CD4-positive, alpha-beta memory T cell (primary cell): ENCODE data around the gene RALGAPA1. TPM values are rescaled to one million over a fixed set of nuclear protein-coding genes. Genes with fewer than 3 reads are reported as not detected.

Experiments used
- CTCF ChIA-PET: fragments of 350-600 bp; sonication (Branson Sonifier 250); formaldehyde crosslinking; loops from one replicate; lab custom pipeline; 2021; ENCODE audit warnings: inconsistent platforms; ENCODE audit not compliant: partially characterized antibody; lab: Charles Lee
- POLR2A ChIA-PET: fragments of 350-600 bp; sonication (Branson Sonifier 250); formaldehyde crosslinking; loops from one replicate; lab custom pipeline; 2021; ENCODE audit not compliant: partially characterized antibody; lab: Charles Lee
- DNase-seq, 5 donors: peaks; one replicate each; pipeline versions ENCODE4 v3.0.0 to v3.0.0-alpha.2; 2020 to 2022; ENCODE audit warnings: mixed read lengths in 1 of 5
- H3K27ac ChIP-seq: one replicate; pipeline ENCODE4 v1.7.0; 2013; ENCODE audit warnings: low read depth, low read length
- H3K27me3 ChIP-seq: 2 replicates; pipeline ENCODE4 v1.7.0; 2013; ENCODE audit warnings: mild to moderate bottlenecking, low read length, moderate library complexity; ENCODE audit not compliant: insufficient read depth
- H3K36me3 ChIP-seq: 2 replicates; pipeline ENCODE4 v1.7.0; 2013; ENCODE audit warnings: mild to moderate bottlenecking, low read length, moderate library complexity; ENCODE audit not compliant: insufficient read depth
- H3K4me1 ChIP-seq: 2 replicates; pipeline ENCODE4 v1.7.0; 2013; ENCODE audit warnings: mild to moderate bottlenecking, low read length, moderate library complexity; ENCODE audit not compliant: insufficient read depth
- H3K4me3 ChIP-seq, 2 donors: one replicate each; pipeline ENCODE4 v1.7.0; 2013; ENCODE audit warnings: low read length in 2 of 2, mild to moderate bottlenecking in 1 of 2
- H3K9me3 ChIP-seq, 2 donors: one replicate each; pipeline ENCODE4 v1.7.0; 2013; ENCODE audit warnings: low read length in 2 of 2, control low read depth in 1 of 2; ENCODE audit not compliant: control insufficient read depth in 1 of 2
- H3K27ac Mint-ChIP-seq, 7 donors: one replicate each; pipeline ENCODE4 v1.8.0; 2020 to 2021; ENCODE audit warnings: mixed read lengths in 7 of 7, mild to moderate bottlenecking in 6 of 7, inconsistent platforms in 3 of 7, moderate library complexity in 3 of 7
- H3K27me3 Mint-ChIP-seq, 2 donors: one replicate each; pipeline ENCODE4 v1.8.0; 2020 to 2021; ENCODE audit warnings: mixed read lengths in 2 of 2
- H3K36me3 Mint-ChIP-seq, 2 donors: one replicate each; pipeline ENCODE4 v1.8.0; 2020 to 2021; ENCODE audit warnings: mixed read lengths in 2 of 2, inconsistent platforms in 1 of 2, mild to moderate bottlenecking in 1 of 2
- H3K4me1 Mint-ChIP-seq, 4 donors: one replicate each; pipeline ENCODE4 v1.8.0; 2020 to 2021; ENCODE audit warnings: mixed read lengths in 4 of 4, mild to moderate bottlenecking in 1 of 4
- H3K4me3 Mint-ChIP-seq, 8 donors: one replicate each; pipeline ENCODE4 v1.8.0; 2020 to 2021; ENCODE audit warnings: mixed read lengths in 8 of 8, mild to moderate bottlenecking in 7 of 8, moderate library complexity in 6 of 8, inconsistent platforms in 3 of 8
- H3K9me3 Mint-ChIP-seq, 8 donors: one replicate each; pipeline ENCODE4 v1.8.0; 2020 to 2021; ENCODE audit warnings: mixed read lengths in 8 of 8, mild to moderate bottlenecking in 5 of 8, inconsistent platforms in 3 of 8, moderate library complexity in 1 of 8
- intact Hi-C: fragments of 100-400 bp; cut with micrococcal nuclease; formaldehyde crosslinking; loops from one replicate; pipeline ENCODE4 v1.15.1; 2023
- polyA plus RNA-seq, 2 donors: library from polyadenylated mRNA; unstranded; fragments of 300-500 nt; fragmentation: Illumina TruSeq; gene quantifications; one replicate each; pipeline ENCODE4 v1.2.3, GENCODE V29; 2021
- total RNA-seq, 2 experiments: library from RNA; stranded (reverse); gene quantifications; one replicate each; pipeline ENCODE4 v1.2.3, GENCODE V29; 2021

Gene RALGAPA1
- total and polyA plus RNA-seq, 4 experiments from 2014 or later = 15.1 to 66.0 (median 42.9) TPM

- Mint-ChIP-seq H3K4me1 (peaks cover 1 to 17% (median 11%) of the 10 kb centered on the region in 4 donors), H3K27ac (no peak overlapping the region), H3K4me3 (no peak overlapping the region), H3K36me3 (peaks cover 0 to 4% of the 10 kb centered on the region in 2 donors), H3K27me3 (peaks cover 37 to 40% of the 10 kb centered on the region in 2 donors), H3K9me3 (no peaks in the 10 kb centered on the region)
- intact Hi-C loops = no loop called here
- H3K36me3 ChIP-seq = no peaks in the 10 kb centered on the region
- peaks cover 21% of the 10 kb centered on the region for H3K27me3 ChIP-seq
- H3K27ac ChIP-seq = no peak overlapping the region
- ChIA-PET POLR2A (no interaction called here), CTCF (no interaction called here)
- H3K4me3 ChIP-seq = no peak overlapping the region
- peaks cover 20% of the 10 kb centered on the region for H3K4me1 ChIP-seq
- no peak for DNase-seq
- H3K9me3 ChIP-seq = no peaks in the 10 kb centered on the region
Measured at GRCh38 chr14:35531960-35532747, 276.9 kb downstream of the RALGAPA1 start.

GRCh38 chr14:35526962-35527361 is 282.1 kb downstream of the RALGAPA1 start:
- ChIA-PET CTCF (no interaction called here), POLR2A (no interaction called here)
- Histone ChIP-seq H3K36me3 (no peaks in the 10 kb centered on the region), H3K27me3 (peaks cover 11% of the 10 kb centered on the region), H3K4me3 (no peak overlapping the region), H3K27ac (no peak overlapping the region), H3K9me3 (no peaks in the 10 kb centered on the region), H3K4me1 (no peaks in the 10 kb centered on the region)
- no peak overlapping the region for H3K27ac Mint-ChIP-seq
- H3K4me1 Mint-ChIP-seq = no peaks in the 10 kb centered on the region
- H3K36me3 Mint-ChIP-seq = no peaks in the 10 kb centered on the region
- no peak for DNase-seq
- no peak overlapping the region for H3K4me3 Mint-ChIP-seq
- peaks cover 0 to 7% (median 0%) of the 10 kb centered on the region in 8 donors for H3K9me3 Mint-ChIP-seq
- intact Hi-C loops = no loop called here
- peaks cover 24 to 28% of the 10 kb centered on the region in 2 donors for H3K27me3 Mint-ChIP-seq

DNA sequence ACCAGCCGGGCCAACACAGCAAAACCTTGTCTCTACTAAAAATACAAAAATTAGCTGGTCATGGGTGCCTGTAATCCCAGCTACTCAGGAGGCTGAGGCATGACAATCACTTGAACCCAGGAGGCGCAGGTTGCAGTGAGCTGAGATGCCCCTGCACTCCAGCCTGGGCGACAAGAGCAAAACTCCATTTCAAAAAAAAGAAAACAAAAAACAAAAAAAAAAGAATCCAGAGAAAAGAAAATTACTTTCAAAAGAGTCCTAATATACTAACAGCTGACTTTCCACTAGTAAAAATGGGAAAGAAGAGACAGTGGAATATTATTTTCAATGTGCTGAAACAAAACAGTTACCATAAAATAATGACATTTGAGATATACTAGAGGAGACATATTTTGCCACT is 283.4 kb downstream of the RALGAPA1 start:
- Mint-ChIP-seq H3K27ac (no peak overlapping the region), H3K4me1 (no peaks in the 10 kb centered on the region), H3K27me3 (peaks cover 19 to 23% of the 10 kb centered on the region in 2 donors), H3K9me3 (peaks cover 0 to 7% (median 0%) of the 10 kb centered on the region in 8 donors), H3K36me3 (no peaks in the 10 kb centered on the region), H3K4me3 (no peak overlapping the region)
- H3K4me1 ChIP-seq = no peaks in the 10 kb centered on the region
- CTCF ChIA-PET = interaction anchor here (1.0 kb wide), 1 partner anchor 36 kb away, joined by 3 read pairs; no protein-coding TSS in a partner anchor
- H3K27me3 ChIP-seq = peaks cover under 1% of the 10 kb centered on the region
- H3K9me3 ChIP-seq = no peaks in the 10 kb centered on the region
- no peak for DNase-seq
- no peak overlapping the region for H3K4me3 ChIP-seq
- intact Hi-C loops = no loop called here
- POLR2A ChIA-PET = no interaction called here
- no peaks in the 10 kb centered on the region for H3K36me3 ChIP-seq
- H3K27ac ChIP-seq = no peak overlapping the region

GRCh38 chr14:35519986-35520385 is 289.1 kb downstream of the RALGAPA1 start:
- Histone ChIP-seq H3K4me1 (no peaks in the 10 kb centered on the region), H3K27me3 (no peaks in the 10 kb centered on the region), H3K9me3 (no peaks in the 10 kb centered on the region), H3K4me3 (no peak overlapping the region), H3K27ac (no peak overlapping the region), H3K36me3 (no peaks in the 10 kb centered on the region)
- Mint-ChIP-seq H3K36me3 (no peaks in the 10 kb centered on the region), H3K27ac (no peak overlapping the region), H3K27me3 (peaks cover 6 to 10% of the 10 kb centered on the region in 2 donors), H3K4me1 (no peaks in the 10 kb centered on the region), H3K4me3 (no peak overlapping the region), H3K9me3 (peaks cover 0 to 7% (median 0%) of the 10 kb centered on the region in 8 donors)
- DNase-seq = no peak
- intact Hi-C loops = no loop called here
- ChIA-PET POLR2A (no interaction called here), CTCF (no interaction called here)

GRCh38 chr14:35515916-35516315 is 293.2 kb downstream of the RALGAPA1 start:
- no peaks in the 10 kb centered on the region for H3K4me1 ChIP-seq
- no peak overlapping the region for H3K27ac ChIP-seq
- POLR2A ChIA-PET = no interaction called here
- Mint-ChIP-seq H3K27ac (no peak overlapping the region), H3K27me3 (peaks cover 6 to 8% of the 10 kb centered on the region in 2 donors), H3K36me3 (no peaks in the 10 kb centered on the region), H3K4me3 (no peak overlapping the region), H3K9me3 (no peaks in the 10 kb centered on the region), H3K4me1 (no peaks in the 10 kb centered on the region)
- no peak overlapping the region for H3K4me3 ChIP-seq
- intact Hi-C loops = no loop called here
- CTCF ChIA-PET = no interaction called here
- H3K36me3 ChIP-seq = no peaks in the 10 kb centered on the region
- H3K9me3 ChIP-seq = no peaks in the 10 kb centered on the region
- DNase-seq = no peak
- H3K27me3 ChIP-seq = no peaks in the 10 kb centered on the region

DNA sequence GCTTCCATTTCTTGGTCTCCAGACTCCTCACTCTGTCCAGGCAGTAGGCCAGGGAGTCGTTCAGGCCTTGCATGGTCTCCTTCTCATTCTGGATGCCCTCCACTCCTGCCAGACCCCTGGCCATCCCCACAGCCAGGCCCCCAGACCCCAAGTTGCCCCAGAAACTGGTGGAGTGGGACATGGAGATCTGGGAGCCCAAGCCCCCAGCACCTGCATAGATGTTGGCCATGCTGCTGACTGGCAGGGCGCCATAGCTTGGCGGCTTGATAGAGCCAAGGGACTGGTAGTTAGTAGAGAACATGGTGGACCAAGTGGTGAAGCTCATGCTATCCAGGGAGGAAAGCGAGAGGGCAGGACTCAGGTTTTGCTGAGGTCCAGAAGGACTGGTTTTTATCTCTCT is 296.3 kb downstream of the RALGAPA1 start:
- no peaks in the 10 kb centered on the region for H3K9me3 Mint-ChIP-seq
- H3K27me3 ChIP-seq = no peaks in the 10 kb centered on the region
- H3K36me3 ChIP-seq = no peaks in the 10 kb centered on the region
- H3K27me3 Mint-ChIP-seq = peaks cover 3 to 9% of the 10 kb centered on the region in 2 donors
- POLR2A ChIA-PET = no interaction called here
- no peak overlapping the region for H3K4me3 ChIP-seq
- H3K4me1 Mint-ChIP-seq = no peaks in the 10 kb centered on the region
- DNase-seq = no peak
- H3K27ac Mint-ChIP-seq = no peak overlapping the region
- no peaks in the 10 kb centered on the region for H3K9me3 ChIP-seq
- no peak overlapping the region for H3K27ac ChIP-seq
- H3K4me1 ChIP-seq = no peaks in the 10 kb centered on the region
- no peaks in the 10 kb centered on the region for H3K36me3 Mint-ChIP-seq
- intact Hi-C loops = no loop called here
- CTCF ChIA-PET = no interaction called here
- no peak overlapping the region for H3K4me3 Mint-ChIP-seq

DNA sequence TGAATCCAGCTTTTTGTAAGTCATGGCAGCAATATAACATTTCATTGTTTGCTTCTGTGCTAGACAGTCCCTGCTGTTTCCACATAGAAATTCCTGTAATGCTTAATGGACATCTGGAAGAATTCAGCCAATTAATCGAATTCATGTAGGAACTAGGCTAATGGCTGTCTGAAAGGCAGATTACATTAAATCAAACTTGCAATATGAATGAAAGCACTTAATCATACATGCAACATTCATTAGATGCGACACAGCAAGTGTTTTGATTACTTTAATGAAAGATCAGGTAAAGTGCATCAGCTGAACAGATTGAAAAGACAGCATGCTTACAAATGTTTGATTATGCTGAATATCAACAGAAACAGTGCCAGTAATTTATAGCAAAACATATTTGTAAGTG is 299.2 kb downstream of the RALGAPA1 start:
- H3K9me3 ChIP-seq = no peaks in the 10 kb centered on the region
- no peak overlapping the region for H3K27ac ChIP-seq
- ChIA-PET CTCF (no interaction called here), POLR2A (no interaction called here)
- H3K4me1 ChIP-seq = no peaks in the 10 kb centered on the region
- Mint-ChIP-seq H3K27ac (no peak overlapping the region), H3K27me3 (peaks cover 0 to 6% of the 10 kb centered on the region in 2 donors), H3K4me1 (no peaks in the 10 kb centered on the region), H3K4me3 (no peak overlapping the region), H3K36me3 (no peaks in the 10 kb centered on the region), H3K9me3 (no peaks in the 10 kb centered on the region)
- intact Hi-C loops = no loop called here
- no peak for DNase-seq
- no peak overlapping the region for H3K4me3 ChIP-seq
- H3K27me3 ChIP-seq = no peaks in the 10 kb centered on the region
- H3K36me3 ChIP-seq = no peaks in the 10 kb centered on the region
